Pancreas (tissue), 10 donors: ENCODE measurements around the gene MPRIP. TPM values are rescaled to one million over a fixed set of nuclear protein-coding genes. Genes with fewer than 3 reads are reported as not detected.
A peak's percentile ranks its signal among the peaks of the same experiment; 100 is the strongest.

ENCODE experiments used
- ATAC-seq, 4 donors: fragments of 200-7000 bp; cut with Tn5 transposase; one replicate each; pipeline versions ENCODE4 v1.8.0 to v1.9.1; 2020; ENCODE audit warnings: mild to moderate bottlenecking in 4 of 4, moderate library complexity in 4 of 4
- DNase-seq, 6 donors: peaks; one replicate each; pipeline ENCODE4 v3.0.0-alpha.2; 2020
- FAIRE-seq: peaks from 2 replicates; lab custom pipeline; 2012; peaks lifted over from hg19 to GRCh38; lab: Jason Lieb, UNC
- H3K27ac ChIP-seq, 4 donors: fragments of 200-600 bp; sonication (generic); 1 replicate in 3 of 4; 2 replicates in 1 of 4; pipeline versions ENCODE4 v1.5.0 to v1.8.0; 2020
- H3K27me3 ChIP-seq, 4 donors: fragments of 200-600 bp; one replicate each; pipeline ENCODE4 v1.8.0; 2021
- H3K36me3 ChIP-seq, 3 donors: fragments of 200-600 bp; sonication (generic) in 1 of 3; one replicate each; pipeline versions ENCODE4 v1.5.0 to v1.8.0; 2020 to 2021
- H3K4me1 ChIP-seq, 3 donors: fragments of 200-600 bp; one replicate each; pipeline ENCODE4 v1.8.0; 2021
- H3K4me3 ChIP-seq, 4 donors: fragments of 200-600 bp; sonication (generic) in 2 of 4; one replicate each; pipeline versions ENCODE4 v1.5.0 to v1.8.0; 2020 to 2021
- H3K9me3 ChIP-seq, 4 donors: fragments of 200-600 bp; one replicate each; pipeline ENCODE4 v1.8.0; 2021
- WGBS, 2 donors: extraction: QIAGEN DNeasy Blood & Tissue Kit; methylation state at CpG; one replicate each; pipeline ENCODE4 v1.1.7; 2013; 5-methylcytosine and 5-hydroxymethylcytosine counted together
- intact Hi-C, 3 donors: fragments of 100-400 bp; cut with DNase I; formaldehyde crosslinking; loops; one replicate each; pipeline versions ENCODE4 v1.11.1 to v1.14.2; 2022
- polyA plus RNA-seq, 2 donors: library from polyadenylated mRNA; stranded (reverse); fragments of 200-250 nt; gene quantifications; one replicate each; pipeline ENCODE4 v1.2.3, GENCODE V29; 2013
- total RNA-seq, 6 donors: library from RNA; stranded (reverse); fragmentation: NEBNext Ultra II Directional in 4 of 6; extraction: Animal tissue kit (Norgen Biotek cat#: 25700) in 4 of 6; gene quantifications; one replicate each; pipeline versions ENCODE4 v1.2.1 to v1.2.4, GENCODE V29; 2021 to 2023
- TF ChIP-seq, protein P1 (sequence below), 4 donors: fragments of 200-600 bp; sonication (generic) in 3 of 4; IDR thresholded peaks; one replicate each; pipeline versions ENCODE4 v1.5.0 to v1.8.0; 2021; ENCODE audit warnings: antibody characterized with exemption in 4 of 4
- donor health status: healthy with polysubstance abuse.
- donor health status: DM: no; HTN: no; CAD: no; lungs with moderate emphysema.
- donor health status: DM: no; HTN: no; CAD: no.
- donor health status: control.
- donor health status: control.
- donor health status: Bipolar disorder and iron deficiency.
- donor health status: DM: yes; HTN: yes; CAD: no.
- donor health status: DM: no; HTN: no; CAD: no.
- donor health status: DM: no; HTN: no; CAD: no.
- donor health status: DM: yes; HTN: yes; CAD: no.

MPRIP gene
- total and polyA plus RNA-seq, 8 donors = 91.8 to 242 (median 107) TPM

DNA sequence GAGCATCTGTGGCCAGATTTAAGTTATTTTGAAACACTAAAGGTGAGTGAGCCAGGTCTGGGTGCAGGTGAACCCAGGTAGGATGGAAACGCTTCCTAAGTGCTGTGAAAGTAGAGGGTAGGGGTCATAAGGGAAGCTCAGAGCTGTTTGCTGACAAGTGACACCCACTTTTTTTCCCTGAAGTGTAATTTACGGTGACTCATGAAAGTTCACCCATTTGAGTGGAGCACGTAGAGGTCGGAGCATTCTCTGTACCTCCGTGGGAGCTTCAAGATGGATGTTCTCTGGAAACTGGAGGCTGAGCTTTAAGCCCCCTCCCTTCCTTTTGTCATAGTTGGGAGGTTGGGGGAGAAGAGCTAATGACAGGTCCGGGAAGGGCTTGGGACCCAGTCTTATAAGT, 44.3 kb downstream of the MPRIP start:
- Histone ChIP-seq H3K36me3 (peaks cover 0 to 8% (median 0%) of the 10 kb centered on the region in 3 donors), H3K27me3 (no peaks in the 10 kb centered on the region), H3K9me3 (no peaks in the 10 kb centered on the region), H3K4me3 (no peak overlapping the region), H3K27ac (no peak overlapping the region), H3K4me1 (peaks cover 13 to 22% (median 14%) of the 10 kb centered on the region in 3 donors)
- FAIRE-seq (no peak), ATAC-seq (no peak), DNase-seq (peak in 1 of 6 donors; percentile 14)
- intact Hi-C loops = no loop called here
- 96 to 97% methylated on average over 6 of the region's 6 CpGs for WGBS, 2 donors
- TF ChIP-seq, protein P1, sequence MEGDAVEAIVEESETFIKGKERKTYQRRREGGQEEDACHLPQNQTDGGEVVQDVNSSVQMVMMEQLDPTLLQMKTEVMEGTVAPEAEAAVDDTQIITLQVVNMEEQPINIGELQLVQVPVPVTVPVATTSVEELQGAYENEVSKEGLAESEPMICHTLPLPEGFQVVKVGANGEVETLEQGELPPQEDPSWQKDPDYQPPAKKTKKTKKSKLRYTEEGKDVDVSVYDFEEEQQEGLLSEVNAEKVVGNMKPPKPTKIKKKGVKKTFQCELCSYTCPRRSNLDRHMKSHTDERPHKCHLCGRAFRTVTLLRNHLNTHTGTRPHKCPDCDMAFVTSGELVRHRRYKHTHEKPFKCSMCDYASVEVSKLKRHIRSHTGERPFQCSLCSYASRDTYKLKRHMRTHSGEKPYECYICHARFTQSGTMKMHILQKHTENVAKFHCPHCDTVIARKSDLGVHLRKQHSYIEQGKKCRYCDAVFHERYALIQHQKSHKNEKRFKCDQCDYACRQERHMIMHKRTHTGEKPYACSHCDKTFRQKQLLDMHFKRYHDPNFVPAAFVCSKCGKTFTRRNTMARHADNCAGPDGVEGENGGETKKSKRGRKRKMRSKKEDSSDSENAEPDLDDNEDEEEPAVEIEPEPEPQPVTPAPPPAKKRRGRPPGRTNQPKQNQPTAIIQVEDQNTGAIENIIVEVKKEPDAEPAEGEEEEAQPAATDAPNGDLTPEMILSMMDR (IDR thresholded peaks at IDR 0.05) = no peak

DNA sequence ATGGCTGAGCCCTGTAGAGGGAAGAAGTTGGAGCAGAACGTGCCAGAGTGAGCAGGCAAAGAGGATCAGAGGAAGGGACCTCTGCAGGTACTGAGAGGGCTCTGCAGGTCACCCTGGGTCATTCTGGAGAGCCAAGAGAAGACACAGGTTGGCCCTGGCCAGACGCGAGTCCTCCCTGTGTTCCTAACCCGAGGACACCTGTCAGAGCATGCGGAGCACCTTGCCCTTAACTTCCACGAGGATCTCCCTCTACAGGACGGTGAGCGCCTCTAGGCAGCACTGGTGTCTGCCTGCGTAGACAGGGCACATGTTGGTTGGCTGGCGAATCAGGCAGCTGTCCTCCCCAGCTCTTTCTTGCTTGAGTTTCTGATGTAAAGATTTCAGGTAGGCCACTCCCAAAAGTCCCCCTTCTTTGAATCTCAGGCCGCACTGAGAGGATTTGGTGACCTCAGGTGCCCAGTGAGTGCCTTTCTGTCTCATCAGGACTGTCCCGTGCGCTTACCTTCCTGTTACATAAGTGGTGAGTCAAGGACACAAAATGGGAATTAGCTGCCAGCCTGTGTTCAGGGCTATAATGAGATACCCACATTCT, 45.3 kb downstream of the MPRIP start:
- H3K27me3 ChIP-seq = no peaks in the 10 kb centered on the region
- intact Hi-C loops = no loop called here
- FAIRE-seq = no peak
- no peak overlapping the region for H3K4me3 ChIP-seq
- WGBS, 2 donors = 57 to 60% methylated on average over 13 of the region's 13 CpGs
- ATAC-seq = peak; percentile 15 to 49 (median 36)
- DNase-seq = peak in 1 of 6 donors; percentile 47
- peaks cover 13 to 22% (median 14%) of the 10 kb centered on the region in 3 donors for H3K4me1 ChIP-seq
- no peaks in the 10 kb centered on the region for H3K9me3 ChIP-seq
- H3K27ac ChIP-seq = no peak overlapping the region
- TF ChIP-seq, protein P1 (IDR thresholded peaks at IDR 0.05) = no peak
- peaks cover 0 to 7% (median 0%) of the 10 kb centered on the region in 3 donors for H3K36me3 ChIP-seq

DNA sequence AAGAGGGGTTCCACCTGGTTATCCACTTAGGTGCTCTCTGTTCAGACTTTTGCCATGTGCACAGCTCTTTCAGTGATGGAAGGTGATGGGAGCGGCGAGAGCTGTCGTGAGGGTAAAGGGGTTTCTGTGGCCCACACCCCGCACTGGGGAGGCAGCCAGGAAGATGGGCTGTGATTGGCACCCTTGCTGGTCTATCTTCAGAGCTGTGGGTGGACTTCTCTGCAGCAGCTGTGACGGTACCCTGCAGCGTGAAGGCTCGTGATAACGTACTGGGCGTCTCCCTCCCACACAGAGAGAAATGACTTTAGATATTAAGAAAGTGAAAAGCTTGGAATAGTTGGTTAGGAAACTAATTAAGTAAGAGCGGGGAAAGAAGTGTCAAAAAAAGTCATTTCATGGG, 45.8 kb downstream of the MPRIP start:
- DNase-seq (peak in 1 of 6 donors; percentile 35), FAIRE-seq (no peak)

DNA sequence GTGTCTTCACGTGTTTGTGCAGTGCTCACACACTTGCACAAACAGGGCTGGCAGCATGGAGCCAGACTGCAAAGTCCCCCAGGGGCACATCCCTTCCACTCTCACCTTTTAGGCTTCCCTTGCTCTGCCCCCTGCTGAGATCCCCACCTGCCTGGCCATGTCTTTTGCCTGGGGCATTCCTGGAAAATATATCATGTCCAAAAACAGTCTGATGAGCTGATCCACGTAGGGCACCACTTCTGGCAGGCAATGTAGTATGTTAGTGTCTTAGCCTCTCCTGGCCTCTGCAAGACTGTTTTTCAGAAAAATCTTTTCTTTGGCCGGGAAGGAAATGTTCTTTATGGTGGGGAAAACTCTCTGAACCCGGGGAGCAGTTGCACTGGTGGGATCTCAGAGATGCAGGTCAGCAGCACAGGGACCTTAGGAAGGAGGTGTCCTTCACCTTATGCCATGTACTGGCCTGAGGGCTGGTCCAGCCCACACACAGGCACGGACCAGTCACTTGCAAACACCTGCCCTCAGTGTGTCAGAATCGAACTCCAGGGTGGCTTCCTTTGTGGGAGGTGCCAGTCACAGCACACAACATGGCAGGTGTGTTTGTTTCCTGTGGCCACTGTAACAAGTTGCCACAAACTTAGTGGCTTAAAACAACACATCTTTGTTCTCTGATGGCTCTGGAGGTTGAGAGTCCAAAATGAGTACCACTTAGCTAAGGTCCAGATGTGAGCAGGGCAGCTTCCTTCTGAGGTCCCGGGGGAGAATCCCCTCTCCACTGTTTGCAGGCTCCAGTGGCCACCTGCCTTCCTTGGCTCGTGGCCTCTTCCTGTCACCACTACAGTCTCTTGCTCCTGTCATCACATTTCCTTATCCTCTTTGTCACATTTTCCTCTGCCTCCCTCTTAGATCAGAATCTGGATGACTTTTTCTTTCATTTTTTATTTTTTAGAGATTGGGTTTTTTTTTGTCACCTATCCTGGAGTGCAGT, 46.6 kb downstream of the MPRIP start:
- no peak for DNase-seq
- H3K36me3 ChIP-seq = peaks cover 0 to 3% (median 0%) of the 10 kb centered on the region in 3 donors
- WGBS, 2 donors = 76 to 79% methylated on average over 8 of the region's 8 CpGs
- ATAC-seq = no peak
- H3K4me3 ChIP-seq = no peak overlapping the region
- no peak overlapping the region for H3K27ac ChIP-seq
- intact Hi-C loops = no loop called here
- H3K4me1 ChIP-seq = peaks cover 13 to 22% (median 14%) of the 10 kb centered on the region in 3 donors
- no peaks in the 10 kb centered on the region for H3K9me3 ChIP-seq
- H3K27me3 ChIP-seq = no peaks in the 10 kb centered on the region
- TF ChIP-seq, protein P1 (IDR thresholded peaks at IDR 0.05) = no peak
- FAIRE-seq = no peak

More for the DNA sequence above, 45.8 kb downstream of the MPRIP start:
- no peaks in the 10 kb centered on the region for H3K27me3 ChIP-seq
- TF ChIP-seq, protein P1 (IDR thresholded peaks at IDR 0.05) = no peak
- no peaks in the 10 kb centered on the region for H3K9me3 ChIP-seq
- peaks cover 0 to 3% (median 0%) of the 10 kb centered on the region in 3 donors for H3K36me3 ChIP-seq
- H3K4me3 ChIP-seq = no peak overlapping the region
- H3K4me1 ChIP-seq = peaks cover 13 to 22% (median 14%) of the 10 kb centered on the region in 3 donors
- 74 to 78% methylated on average over 10 of the region's 10 CpGs for WGBS, 2 donors
- ATAC-seq = no peak
- intact Hi-C loops = no loop called here
- H3K27ac ChIP-seq = no peak overlapping the region
